ENCODE results near the gene LINGO1.

Gene LINGO1

DNA sequence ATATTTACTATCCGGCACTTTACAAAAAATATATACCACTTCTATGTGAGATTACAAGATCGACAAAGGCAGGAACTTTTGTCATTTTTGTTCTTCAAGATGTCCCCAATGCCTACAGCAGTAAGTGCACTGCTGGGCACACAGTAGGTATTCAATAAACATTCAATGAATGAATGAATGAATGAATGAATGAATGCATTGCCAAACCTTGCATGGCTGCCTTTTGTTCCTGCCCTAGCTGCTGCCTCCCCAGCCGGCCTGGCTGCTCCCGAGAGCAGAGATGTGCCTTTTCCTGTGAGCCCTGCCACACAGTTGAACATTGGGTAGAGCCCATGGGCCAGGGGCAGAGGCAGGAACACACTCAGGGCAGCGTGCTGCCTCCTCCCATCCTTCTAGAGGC is 37.5 kb downstream of the LINGO1 start:
- DNase-seq (ENCODE audit: low spot score) = no peak

DNA sequence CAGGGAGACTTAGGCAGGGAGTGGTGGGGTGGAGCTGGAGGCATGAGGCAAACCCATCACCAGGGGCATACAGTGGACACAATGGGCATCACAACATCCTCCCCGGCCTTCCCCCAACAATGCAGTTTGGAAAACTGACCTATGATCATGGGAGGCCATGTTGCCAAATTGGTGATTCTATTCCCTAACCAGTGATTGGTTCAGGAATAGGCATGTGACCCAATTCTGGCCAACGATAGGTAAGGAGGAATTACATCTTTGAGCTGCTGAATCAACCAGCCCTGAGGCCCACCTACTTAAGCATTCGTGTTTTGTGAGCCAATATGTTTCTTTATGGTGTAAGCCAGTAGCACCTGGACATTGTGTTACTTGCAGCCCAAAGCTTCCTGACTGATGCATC is 40.0 kb downstream of the LINGO1 start:
- no peak for DNase-seq (ENCODE audit: low spot score)

DNA sequence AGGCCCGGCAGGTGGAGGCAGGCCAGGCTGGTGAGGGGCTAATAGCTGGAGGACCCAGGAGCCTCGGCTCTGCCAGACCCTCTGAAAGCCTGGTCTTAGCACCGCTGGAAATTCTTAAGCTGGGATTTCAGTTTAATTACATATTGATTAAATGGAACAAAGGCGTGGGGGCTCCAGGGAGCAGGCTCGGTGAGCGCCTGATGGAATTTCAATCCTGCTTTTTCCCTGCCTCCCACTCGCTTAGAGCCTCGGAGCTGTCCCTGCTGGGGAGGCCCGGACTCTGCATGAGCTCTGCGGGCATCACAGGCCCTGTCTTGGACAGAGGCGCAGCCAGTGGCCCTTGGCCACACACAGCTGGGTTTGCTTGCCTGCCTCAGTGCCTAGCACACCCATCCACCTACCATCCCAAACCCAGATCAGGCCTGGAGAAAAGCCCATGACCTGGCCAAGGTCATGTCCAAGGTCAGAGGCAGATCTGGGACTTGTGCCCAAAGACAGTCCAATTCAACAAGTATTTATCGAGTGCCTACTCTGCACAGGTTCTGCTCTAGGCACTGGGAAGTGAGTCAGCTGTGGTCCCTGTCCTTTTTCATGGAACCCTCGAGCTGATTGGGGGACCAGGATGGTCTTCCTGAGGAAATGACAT is 40.6 kb downstream of the LINGO1 start:
- DNase-seq (ENCODE audit: low spot score) = no peak

DNA sequence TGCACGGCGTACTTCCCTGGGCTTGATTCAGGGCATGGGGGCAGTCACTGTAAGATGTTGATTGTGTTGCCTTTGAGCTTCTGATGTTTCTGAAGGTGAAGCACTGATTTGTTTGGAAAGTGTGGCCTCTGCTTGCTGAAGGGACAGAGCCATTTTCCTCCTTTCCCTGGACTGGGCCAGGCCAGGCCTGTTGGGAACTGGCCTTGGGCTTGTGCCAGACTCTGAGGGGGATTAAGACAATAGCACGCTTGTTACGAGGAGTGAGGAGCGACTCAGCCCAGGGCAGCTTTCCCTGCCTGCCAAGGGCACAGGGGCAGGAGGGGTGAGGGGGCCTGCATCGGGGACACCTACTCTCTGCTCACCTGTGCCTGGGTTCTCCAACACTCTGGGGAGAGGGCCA is 42.9 kb downstream of the LINGO1 start:
- DNase-seq (ENCODE audit: low spot score) = peak; percentile 90

GRCh38 chr15:77588126-77588525 is 44.6 kb downstream of the LINGO1 start:
- DNase-seq (ENCODE audit: low spot score) = no peak

- no peak for DNase-seq (ENCODE audit: low spot score)
Measured at GRCh38 chr15:77584691-77585090, 48.0 kb downstream of the LINGO1 start.

DNA sequence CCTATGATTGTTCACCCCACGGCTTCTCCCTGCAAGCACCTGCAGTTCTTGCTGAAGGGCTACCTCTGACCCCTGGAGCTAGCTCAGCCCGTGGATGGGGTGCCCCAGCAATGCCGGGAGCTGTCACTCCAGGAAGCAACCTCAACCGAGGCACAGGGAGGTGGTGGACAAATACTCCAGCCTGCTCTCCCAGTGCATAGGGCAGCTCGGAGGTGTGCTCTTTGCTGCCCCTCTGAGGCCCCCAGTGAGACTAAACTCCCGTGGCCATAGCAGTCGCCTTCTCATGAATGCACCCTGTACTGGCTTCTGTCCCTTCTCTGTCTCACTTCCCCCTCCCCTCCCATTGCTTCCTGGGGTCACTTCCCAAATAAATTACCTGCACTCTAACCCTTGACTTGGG is 48.5 kb downstream of the LINGO1 start:
- no peak for DNase-seq (ENCODE audit: low spot score)

GRCh38 chr15:77582763-77583162 is 49.9 kb downstream of the LINGO1 start:
- no peak for DNase-seq (ENCODE audit: low spot score)

DNA sequence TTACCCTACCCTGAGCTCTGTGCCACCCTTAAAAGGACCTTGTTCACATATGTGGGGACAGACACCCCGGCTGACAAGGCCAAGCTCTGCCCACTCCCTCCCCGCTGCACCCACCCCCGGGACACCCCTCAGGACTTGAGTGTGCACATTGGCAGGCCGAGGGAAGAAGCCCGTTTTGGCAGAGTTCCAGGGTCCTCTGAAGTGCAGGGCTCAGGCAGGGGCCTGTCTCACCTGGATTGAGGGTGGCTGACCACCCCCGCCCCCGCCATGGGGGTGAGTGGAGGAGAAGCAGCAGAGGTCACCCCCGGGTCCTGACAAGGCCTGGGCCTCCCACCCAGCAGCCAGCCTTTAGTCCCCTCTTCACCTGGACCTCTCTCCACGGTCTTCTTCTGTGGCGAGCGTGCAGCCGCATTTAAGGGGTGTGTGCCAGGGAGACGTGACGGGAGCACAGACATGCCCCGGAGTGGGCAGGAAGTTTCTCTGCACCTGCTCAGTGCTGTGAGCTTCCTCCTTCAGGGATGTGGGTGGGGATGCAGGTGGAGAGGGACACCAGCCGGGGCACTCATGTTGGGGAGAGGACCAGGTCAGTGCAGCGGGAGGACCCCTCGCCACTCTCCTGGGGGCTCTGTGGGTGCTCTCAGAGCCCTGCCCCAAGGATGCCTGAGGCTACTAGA is 50.7 kb downstream of the LINGO1 start:
- DNase-seq (ENCODE audit: low spot score) = no peak

DNA sequence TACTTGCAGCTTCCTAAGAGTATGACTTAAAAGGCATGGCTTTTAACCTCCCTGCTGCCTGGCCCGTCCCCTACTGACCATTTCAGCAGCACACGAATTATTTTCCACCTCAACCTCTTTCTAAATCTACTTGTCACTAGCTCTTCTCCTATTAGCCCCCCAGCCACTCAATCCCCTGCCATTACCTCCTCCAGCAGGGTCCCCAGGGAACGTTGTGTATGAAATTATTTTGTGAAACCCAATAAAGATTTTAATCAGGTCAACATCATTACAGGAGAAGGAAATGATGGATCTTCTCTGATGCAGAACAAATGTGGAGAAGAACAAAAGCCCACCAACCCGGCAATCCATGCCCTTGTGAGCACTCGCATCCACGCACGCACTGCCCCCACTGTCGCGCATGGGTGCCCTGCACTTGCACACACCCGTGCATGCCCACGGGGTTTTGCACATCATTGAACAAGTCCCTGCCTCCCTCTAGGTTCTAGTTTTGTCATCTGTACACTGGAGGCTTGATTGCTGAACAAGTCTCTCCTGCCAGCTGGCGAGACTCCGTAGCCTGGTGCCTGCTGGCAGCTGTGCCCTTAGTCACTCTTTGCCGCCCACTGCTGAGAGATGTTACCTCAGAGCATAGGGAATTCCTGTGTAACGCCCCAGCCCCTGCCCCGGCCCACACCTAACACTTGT is 51.6 kb downstream of the LINGO1 start:
- peak; percentile 88 for DNase-seq (ENCODE audit: low spot score)

GRCh38 chr15:77579498-77580188 is 53.1 kb downstream of the LINGO1 start:
- no peak for DNase-seq (ENCODE audit: low spot score)

DNA sequence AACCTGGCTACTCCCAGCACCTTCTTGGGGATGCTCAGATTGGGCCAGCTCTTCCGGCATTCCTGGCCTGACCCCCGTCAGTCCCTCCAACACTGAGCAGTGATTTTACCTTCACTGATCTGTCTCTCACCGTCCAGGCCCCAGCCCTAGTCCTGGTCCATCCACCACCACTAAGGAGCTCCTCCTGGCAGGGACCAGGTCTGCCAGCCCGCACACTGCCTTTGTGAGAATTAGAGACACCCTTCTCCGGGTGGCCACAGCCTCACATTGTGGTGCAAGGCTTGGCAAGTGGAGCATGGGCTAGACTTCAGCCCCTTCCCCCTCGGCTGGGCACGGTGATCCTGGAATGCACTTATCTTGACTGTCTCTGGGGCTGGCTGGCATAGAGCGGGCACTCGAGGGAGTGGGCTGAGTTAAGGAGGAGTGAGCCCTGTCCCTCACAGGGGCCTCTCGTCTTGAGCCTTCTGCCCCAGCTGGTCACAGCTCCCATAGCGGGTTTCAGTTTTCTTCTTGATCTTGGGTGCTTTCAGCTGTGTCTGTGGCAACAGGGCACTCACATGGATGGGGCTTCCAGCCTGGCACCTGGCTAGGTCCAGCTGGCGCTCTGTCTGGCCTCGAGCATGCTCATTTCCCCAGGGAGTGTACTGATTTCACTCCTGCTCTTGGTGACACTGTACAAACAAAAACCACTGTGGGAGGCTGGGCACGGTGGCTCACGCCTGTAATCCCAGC is 53.9 kb downstream of the LINGO1 start:
- no peak for DNase-seq (ENCODE audit: low spot score)

DNA sequence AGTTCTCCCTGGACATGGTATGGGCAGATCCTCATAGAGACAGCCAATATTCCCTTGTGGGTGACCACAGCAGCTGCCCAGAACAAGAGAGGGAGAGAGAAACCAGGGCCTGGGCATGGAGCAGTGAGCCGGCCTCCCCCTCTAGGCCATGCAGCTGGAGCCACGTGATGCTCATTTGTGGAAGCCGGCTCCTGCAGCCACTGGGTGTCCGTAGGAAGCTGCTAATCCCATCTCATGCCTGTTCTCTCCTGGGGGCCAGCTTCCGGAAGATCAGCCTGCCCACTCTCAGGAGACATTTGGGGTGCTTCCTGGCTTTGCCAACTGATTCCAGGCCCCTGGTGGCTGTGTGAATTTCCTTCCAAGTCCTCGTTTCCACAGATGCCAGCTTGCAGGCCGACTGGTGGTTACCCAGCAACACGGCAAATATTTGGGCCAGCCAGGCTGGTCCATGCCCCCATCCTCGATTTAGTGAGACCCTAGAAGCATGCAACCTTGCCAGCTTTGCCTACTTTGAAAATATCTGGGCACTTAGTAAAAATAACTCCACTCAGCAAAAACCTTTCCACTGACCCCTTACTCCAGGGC is 55.3 kb downstream of the LINGO1 start:
- DNase-seq (ENCODE audit: low spot score) = peak; percentile 86

GRCh38 chr15:77576538-77576937 is 56.2 kb downstream of the LINGO1 start:
- no peak for DNase-seq (ENCODE audit: low spot score)

- DNase-seq (ENCODE audit: low spot score) = no peak
Measured at GRCh38 chr15:77575203-77575934, 57.3 kb downstream of the LINGO1 start.

DNA sequence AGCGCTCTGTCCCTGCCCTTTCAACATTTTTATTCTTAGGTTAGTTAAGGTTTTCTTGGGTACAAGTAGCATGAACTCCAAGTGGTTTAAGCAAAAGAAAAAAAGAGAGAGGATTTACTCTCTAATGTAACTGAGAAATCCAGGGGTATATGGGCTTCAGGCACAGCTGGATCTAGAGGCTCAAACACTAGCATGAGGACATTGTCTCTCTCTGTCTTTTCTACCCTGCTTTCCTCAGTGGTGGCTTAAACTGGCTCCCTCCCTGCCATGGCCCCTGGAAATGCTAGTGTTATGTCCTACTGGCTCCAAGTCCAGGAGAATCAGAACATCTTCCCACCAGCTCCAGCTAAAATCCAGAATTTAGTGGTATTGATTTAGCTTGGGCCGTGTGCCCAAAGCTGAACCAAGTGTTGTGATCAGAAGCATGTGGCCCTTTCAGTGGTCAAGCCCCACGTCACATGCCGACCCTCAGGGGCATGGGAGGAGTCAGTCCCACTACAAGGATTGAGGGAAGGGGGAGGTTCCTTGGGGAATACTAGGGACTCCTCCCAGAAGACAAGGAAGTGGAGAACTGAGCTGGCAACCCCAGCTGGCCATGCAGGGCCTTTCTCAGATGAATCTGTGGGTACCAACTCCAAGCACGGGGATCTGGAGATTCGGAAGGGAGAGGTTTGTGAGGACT is 58.0 kb downstream of the LINGO1 start:
- DNase-seq (ENCODE audit: low spot score) = no peak

DNA sequence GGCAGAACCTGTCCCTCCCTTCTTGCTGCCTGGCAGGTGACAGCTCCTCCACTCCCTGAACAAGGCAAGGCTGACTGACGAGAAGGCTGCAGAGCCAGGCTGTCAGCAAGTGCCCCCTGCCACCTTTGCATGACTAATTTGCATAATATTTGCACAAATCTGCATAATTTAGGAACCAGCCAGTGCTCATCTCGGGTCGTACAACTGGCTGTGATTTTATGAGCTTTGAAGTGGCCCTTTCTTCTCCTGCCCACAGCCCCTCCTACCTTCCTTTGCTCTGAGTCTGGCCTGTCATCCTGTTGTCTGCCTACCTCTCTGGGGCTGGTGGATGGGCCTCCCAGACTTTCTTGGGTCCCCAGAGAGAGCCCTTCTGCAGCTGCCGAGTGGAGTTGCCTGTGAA is 58.9 kb downstream of the LINGO1 start:
- no peak for DNase-seq (ENCODE audit: low spot score)

- no peak for DNase-seq (ENCODE audit: low spot score)
Measured at GRCh38 chr15:77572186-77572585, 60.5 kb downstream of the LINGO1 start.

- no peak for DNase-seq (ENCODE audit: low spot score)
Measured at GRCh38 chr15:77571741-77572140, 61.0 kb downstream of the LINGO1 start.

- no peak for DNase-seq (ENCODE audit: low spot score)
Measured at GRCh38 chr15:77571181-77571580, 61.5 kb downstream of the LINGO1 start.

Data from Ammon's horn (tissue), 1 donor.